Left hindlimb (tissue), 1 donor: ENCODE measurements around the gene ZNF140.

Source experiments
- DNase-seq: peaks from one replicate; pipeline ENCODE4 v3.0.0-alpha.2; 2018

The ZNF140 gene

GRCh38 chr12:133130808-133131128 lies 50.0 kb downstream of the ZNF140 start:
- DNase-seq: no peak

- DNase-seq: no peak
Observed at GRCh38 chr12:133135747-133136146, 55.0 kb downstream of the ZNF140 start.

- no peak for DNase-seq
Observed at GRCh38 chr12:133145981-133146380, 65.3 kb downstream of the ZNF140 start.

- DNase-seq: no peak
Observed at GRCh38 chr12:133156125-133156690, 75.5 kb downstream of the ZNF140 start.
